HG03460 (cell line): ENCODE results near the gene XPO4.
"Not testable (repeated sequence)": the region's sequence is repeated elsewhere in the genome, so short reads cannot be mapped to it uniquely, and the experiment has no call there.

Experiments used
- ATAC-seq: cut with Tn5 transposase; IDR thresholded peaks from one replicate; pipeline ENCODE4 v1.9.1; 2021; ENCODE audit not compliant: unreplicated experiment

XPO4 gene

DNA sequence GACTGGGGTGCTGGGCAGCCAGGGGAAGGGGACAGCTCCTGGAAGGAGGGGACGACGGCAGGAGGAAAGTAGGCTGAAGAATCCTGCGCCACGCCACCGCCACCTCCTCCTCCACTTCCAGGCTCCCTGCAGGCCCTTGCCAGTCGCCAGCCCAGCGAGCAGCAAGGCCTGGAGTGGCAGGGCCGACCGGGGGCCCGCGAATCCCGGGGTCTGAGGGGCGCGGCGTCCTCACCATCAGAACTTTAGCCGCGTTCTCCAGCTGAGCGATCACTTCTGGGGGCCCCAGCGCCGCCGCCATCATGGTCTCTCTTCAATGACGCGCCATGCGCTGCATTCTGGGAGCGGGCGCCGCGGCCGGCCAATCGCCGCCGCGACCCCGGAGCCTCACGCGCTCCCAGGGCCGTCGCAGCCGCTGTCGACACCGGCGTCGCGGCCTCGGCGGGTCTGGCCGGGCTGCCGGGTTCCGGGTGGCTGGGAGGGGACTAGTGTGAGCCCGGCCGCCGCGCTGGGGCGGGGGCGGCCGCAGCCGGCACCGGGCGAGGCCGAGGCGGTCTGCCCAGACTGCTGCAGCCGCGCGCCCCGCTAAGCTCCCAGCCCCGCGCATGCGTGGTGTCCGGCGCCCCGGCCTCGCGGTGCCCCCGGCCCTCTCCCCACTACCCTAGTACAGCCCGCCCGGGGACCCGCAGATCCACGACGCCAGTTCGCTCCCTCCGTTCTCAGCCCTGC lies at the start of gene XPO4:
Gene XPO4 (minus strand): TSS at position 309 of the 726 bp plus-strand sequence. CDS start 8 bp downstream, at position 301.
- peak; percentile 96 for ATAC-seq

DNA sequence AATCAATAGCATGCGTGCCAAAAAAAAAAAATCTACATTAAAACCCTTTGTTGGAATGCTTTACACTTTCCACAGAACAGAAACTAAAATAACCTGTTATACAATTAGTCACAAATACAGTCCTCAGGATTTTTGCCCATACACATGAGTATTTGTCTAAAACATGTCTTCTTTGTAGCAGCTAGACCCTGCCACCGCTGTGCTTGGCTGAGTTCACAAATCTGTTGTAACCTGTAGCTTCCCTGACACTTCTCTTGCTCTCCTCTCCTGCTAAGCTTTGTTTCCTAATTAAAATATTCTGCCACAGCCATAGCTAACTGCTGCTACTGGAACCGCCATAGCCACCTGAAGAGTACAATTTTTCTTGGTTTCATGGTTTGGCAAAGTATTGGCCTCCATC lies 45.5 kb upstream of the XPO4 start:
- not testable (repeated sequence) for ATAC-seq

DNA sequence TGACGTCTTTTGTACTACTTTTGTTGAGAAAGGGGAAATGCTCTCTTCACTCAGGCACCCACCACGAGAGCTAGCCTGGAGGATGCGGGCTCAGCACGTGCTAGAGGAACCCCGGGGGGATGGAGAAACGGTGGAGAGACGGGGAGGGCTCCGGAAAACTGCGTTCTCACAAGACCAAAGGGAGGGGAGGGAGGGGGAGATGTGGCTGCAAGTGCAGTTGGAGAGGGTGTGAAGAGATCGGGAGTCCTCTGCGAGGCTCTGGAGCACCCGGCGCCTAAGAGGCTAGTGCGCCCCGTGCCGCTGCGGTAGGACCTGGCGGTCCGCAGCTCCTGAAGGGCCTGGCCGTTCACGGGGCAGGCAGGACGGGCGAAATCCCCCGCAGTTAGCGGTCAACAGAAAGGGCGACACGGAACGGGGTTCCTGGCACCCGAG lies 43.4 kb upstream of the XPO4 start:
- ATAC-seq = no peak

DNA sequence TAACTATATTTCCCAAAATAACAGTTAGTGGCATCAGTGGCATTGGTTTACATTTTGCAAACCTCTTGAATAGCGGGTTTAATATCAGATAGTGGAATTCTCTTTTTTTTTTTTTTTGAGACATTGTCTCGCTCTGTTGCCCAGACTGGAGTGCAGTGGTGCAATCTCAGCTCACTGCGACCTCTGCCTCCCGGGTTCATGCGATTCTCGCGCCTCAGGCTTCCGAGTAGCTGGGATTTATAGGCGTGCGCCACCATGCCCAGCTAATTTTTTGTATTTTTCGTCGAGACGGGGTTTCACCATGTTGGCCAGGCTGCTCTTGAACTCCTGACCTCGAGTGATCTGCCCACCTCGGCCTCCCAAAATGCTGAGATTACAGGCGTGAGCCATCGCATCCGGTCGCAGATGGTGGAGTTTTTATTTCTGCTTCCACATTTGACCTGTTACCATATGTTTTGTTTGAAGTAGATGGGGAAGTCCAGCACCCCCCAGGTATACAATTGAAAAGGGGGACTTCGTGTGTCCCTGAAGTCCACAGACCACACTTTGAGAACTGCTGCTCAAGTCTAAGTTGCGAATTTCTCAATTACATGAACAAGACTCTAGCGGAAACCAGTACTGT lies 40.5 kb upstream of the XPO4 start:
- no peak for ATAC-seq

DNA sequence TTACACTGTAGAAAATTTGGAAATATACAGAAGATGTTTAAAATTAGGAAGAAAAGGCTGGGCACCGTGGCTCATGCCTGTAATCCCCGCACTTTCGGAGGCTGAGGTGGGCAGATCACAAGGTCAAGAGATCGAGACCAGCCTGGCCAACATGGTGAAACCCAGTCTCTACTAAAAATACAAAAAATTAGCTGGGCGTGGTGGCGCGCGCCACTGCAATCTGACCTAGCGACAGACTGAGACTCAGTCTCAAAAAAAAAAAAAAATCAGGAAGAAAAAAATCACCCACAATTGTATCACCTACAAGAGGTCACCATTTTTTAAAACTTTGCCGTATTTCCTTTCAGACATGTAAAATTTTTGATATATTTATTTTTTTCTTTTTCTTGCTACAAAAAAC lies 38.0 kb upstream of the XPO4 start:
- ATAC-seq = not testable (repeated sequence)

DNA sequence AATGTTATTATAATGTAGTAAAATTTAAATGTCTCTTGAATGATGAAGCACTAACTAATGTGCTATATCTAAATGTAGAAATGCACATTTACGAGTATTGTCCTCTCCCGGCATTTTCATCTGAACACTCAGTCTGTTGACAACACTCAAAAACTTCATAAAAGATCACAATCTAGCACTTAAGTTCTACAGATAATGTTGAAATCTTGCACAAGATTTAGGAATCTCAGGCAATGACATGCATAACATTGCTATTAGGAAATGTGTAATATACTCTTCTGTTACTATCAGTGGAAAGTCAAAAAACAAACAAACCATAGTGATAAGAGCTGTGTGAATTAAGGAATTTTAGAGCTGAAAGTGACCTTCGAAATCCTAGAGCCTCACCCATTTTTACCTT lies 37.5 kb upstream of the XPO4 start:
- no peak for ATAC-seq

- ATAC-seq = no peak
Measured at GRCh38 chr13:20939662-20940061, 37.1 kb upstream of the XPO4 start.

GRCh38 chr13:20938302-20938701 lies 35.8 kb upstream of the XPO4 start:
- no peak for ATAC-seq

- no peak for ATAC-seq
Measured at GRCh38 chr13:20927596-20928257, 25.2 kb upstream of the XPO4 start.

- not testable (repeated sequence) for ATAC-seq
Measured at GRCh38 chr13:20925395-20925790, 22.8 kb upstream of the XPO4 start.

DNA sequence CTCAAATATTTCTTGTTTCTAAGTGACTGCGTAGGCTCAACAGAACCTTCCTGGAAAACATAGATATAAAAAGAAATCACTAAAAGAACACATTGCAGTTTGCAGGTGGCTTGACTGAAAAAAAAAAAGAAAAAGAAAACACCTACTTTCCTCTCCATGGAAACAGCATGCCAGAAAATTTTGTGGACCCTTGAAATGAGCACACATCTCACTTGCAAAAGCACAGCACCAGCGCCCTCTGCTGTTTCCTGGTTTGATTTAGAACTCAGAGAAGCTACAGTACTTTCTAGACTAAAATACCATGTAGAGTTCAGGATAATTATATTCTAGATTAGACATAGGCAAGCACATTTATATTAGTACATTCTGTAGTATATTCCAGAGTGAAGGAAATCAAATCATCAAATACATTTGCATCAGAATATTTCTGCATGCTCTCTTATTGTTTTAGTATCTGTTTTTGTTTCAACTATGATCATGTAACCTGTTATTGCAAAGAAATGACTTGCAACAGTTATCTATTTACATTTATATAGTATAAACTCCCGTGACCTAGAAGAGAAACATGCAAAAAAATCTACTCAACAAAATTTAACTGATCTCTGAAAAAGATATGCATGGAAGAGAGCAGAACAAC lies 22.3 kb upstream of the XPO4 start:
- ATAC-seq = no peak

GRCh38 chr13:20923272-20923671 lies 20.7 kb upstream of the XPO4 start:
- ATAC-seq = no peak

- ATAC-seq = no peak
Measured at GRCh38 chr13:20921572-20921971, 19.0 kb upstream of the XPO4 start.

- ATAC-seq = not testable (repeated sequence)
Measured at GRCh38 chr13:20915676-20916075, 13.1 kb upstream of the XPO4 start.

DNA sequence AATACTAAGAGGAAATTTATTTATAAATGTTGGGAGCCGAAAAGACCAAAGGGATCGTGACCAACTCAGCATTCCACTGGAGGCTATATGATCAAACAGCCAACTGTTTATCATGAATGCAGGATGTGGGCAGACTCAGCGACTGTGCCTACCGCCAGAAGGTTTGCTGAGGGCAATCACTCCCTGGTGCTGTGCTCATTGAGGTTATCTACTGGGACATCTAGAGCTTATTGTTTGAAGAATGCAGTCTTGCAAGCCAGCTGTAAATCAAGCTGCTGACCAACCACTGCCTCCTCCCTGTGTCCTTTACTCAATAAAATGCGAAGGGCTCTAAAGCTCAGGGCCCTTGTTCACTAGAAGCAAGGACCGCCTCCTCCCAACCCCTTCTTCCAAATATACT lies 8.5 kb upstream of the XPO4 start:
- ATAC-seq = no peak

GRCh38 chr13:20908714-20909497 lies 6.4 kb upstream of the XPO4 start:
- no peak for ATAC-seq

GRCh38 chr13:20904908-20905307 lies 2.4 kb upstream of the XPO4 start:
- no peak for ATAC-seq

DNA sequence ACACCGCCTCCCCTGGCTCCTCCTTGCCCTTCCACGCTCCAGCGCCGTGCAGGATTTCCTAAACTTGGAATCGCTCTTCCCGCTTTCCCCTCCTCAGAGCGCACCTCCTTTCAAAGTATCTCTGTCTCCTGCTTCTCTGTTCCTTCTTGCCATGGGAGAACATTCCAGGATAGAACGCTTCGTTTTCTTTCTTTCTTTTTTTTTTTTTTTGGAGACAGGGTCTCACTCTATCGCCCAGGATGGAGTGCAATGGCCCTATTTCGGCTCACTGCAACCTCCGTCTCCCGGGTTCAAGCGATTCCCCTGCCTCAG lies 574 bp upstream of the XPO4 start:
- ATAC-seq = no peak

GRCh38 chr13:20901668-20902437 lies 693 bp downstream of the XPO4 start:
- peak; percentile 47 for ATAC-seq

DNA sequence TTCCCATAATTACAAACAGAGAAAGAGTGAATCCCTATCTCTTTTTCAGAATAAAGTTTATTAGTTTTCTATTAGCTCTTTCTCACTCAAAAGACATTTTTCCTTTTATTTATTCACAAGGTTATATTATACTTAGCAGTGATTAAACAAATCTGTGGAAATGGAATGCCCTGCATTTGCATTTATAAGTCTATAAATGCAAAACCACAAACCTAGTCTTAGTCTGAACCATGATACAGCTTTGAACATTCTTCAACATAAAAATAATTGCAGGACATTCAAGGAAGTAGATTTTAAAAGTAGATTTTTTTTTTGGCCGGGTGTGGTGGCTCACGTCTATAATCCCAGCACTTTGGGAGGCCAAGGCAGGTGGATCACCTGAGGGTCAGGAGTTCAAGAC lies 8.3 kb downstream of the XPO4 start:
- no peak for ATAC-seq
